Astrocyte (in vitro differentiated cells and primary cell): ENCODE data around the gene LRRC41.

Source experiments
- EZH2 ChIP-seq: IDR thresholded peaks from 2 replicates; pipeline ENCODE4 v1.6.1; 2012; ENCODE audit warnings: mild to moderate bottlenecking, low read length, inconsistent platforms; ENCODE audit not compliant: insufficient read depth
- TF ChIP-seq, protein P1 (sequence below): IDR thresholded peaks from 2 replicates; pipeline ENCODE4 v1.5.1; 2011; ENCODE audit warnings: low read depth, mild to moderate bottlenecking, inconsistent platforms, low read length, moderate library complexity; ENCODE audit not compliant: insufficient read depth

DNA sequence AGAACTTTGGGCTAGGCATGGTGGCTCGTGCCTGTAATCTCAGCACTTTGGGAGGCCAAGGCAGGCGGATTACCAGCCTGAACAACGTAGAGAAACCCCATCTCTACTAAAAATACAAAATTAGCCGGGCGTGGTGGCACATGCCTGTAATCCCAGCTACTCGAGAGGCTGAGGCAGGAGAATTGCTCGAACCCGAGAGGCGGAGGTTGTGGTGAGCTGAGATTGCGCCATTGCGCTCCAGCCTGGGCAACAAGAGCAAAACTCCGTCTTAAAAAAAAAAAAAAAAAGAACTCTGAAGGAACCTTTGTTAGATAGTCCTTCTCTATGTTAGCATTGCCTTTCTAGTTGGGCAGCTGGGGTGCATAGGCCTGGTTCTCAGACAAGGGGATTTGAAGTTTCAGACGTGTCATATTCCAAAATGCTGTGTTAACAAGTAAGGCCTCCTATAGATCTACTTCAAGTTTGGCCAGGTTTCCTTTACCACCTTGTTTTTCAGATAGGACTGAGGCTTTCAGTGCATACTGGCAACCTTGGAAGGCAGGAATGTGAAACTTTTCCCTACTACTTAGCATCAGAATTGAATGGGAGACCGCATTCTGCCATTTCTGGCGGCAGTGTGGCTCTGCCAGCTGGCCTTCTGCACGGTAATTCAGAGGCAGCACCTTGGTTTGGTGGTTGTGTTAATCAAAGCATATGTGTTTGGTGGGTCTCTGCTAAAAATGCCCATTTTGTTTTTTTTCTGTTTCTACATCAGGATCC is 6.2 kb upstream of the LRRC41 start:
- TF ChIP-seq, protein P1, sequence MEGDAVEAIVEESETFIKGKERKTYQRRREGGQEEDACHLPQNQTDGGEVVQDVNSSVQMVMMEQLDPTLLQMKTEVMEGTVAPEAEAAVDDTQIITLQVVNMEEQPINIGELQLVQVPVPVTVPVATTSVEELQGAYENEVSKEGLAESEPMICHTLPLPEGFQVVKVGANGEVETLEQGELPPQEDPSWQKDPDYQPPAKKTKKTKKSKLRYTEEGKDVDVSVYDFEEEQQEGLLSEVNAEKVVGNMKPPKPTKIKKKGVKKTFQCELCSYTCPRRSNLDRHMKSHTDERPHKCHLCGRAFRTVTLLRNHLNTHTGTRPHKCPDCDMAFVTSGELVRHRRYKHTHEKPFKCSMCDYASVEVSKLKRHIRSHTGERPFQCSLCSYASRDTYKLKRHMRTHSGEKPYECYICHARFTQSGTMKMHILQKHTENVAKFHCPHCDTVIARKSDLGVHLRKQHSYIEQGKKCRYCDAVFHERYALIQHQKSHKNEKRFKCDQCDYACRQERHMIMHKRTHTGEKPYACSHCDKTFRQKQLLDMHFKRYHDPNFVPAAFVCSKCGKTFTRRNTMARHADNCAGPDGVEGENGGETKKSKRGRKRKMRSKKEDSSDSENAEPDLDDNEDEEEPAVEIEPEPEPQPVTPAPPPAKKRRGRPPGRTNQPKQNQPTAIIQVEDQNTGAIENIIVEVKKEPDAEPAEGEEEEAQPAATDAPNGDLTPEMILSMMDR: no peak
- no peak for TF ChIP-seq EZH2
